RWPE1 (cell line): ENCODE results near the gene ACTN4.
A peak's percentile ranks its signal among the peaks of the same experiment; 100 is the strongest.

Experiments used
- CTCF ChIA-PET: fragments of 350-600 bp; sonication (Branson Sonifier 250); formaldehyde crosslinking; extraction: SDS; loops from one replicate; lab custom pipeline; 2021; lab: Yijun Ruan, JAX
- POLR2A ChIA-PET: fragments of 400-600 bp; formaldehyde crosslinking; extraction: SDS; loops from one replicate; lab custom pipeline; 2020; ENCODE audit warnings: antibody characterized with exemption; ENCODE audit not compliant: low non-redundant PET; lab: Yijun Ruan, JAX
- DNase-seq: peaks from one replicate; pipeline ENCODE4 v3.0.0; 2012; ENCODE audit warnings: low spot score
- H3K27ac ChIP-seq: fragments of 450-650 bp; 2 replicates; pipeline ENCODE4 v1.5.1; 2017
- CTCF ChIP-seq: fragments of 450-650 bp; conservative IDR thresholded peaks from 2 replicates; pipeline ENCODE4 v1.5.1; 2017; ENCODE audit warnings: low read depth, mild to moderate bottlenecking

The ACTN4 gene

GRCh38 chr19:38713227-38713649, 65.8 kb downstream of the ACTN4 start:
- no peak for TF ChIP-seq CTCF
- ChIA-PET CTCF (no interaction called here), POLR2A (no interaction called here)
- DNase-seq: no peak
- H3K27ac ChIP-seq: peak overlapping the region; percentile 87

- TF ChIP-seq CTCF: no peak
- DNase-seq: no peak
- H3K27ac ChIP-seq: peak overlapping the region; percentile 87
- CTCF ChIA-PET: no interaction called here
- POLR2A ChIA-PET: no interaction called here
These were observed 66.4 kb downstream of the ACTN4 start for GRCh38 chr19:38713865-38714264.

- peak overlapping the region; percentile 87 for H3K27ac ChIP-seq
- DNase-seq: no peak
- no peak for TF ChIP-seq CTCF
- ChIA-PET POLR2A (interaction anchor here (0.6 kb wide), 1 partner anchor 181 kb away, joined by 8 read pairs; no protein-coding TSS in a partner anchor), CTCF (interaction anchor here (0.7 kb wide), 1 partner anchor 171 kb away, joined by 3 read pairs; no protein-coding TSS in a partner anchor)
These were observed 66.9 kb downstream of the ACTN4 start for GRCh38 chr19:38714354-38714778.

- TF ChIP-seq CTCF: no peak
- H3K27ac ChIP-seq: peak overlapping the region; percentile 87
These were observed 68.1 kb downstream of the ACTN4 start for GRCh38 chr19:38715555-38715954.

GRCh38 chr19:38717051-38717450, 69.6 kb downstream of the ACTN4 start:
- no peak for DNase-seq
- ChIA-PET CTCF (interaction anchor here (0.8 kb wide), 1 partner anchor 121 kb away, joined by 4 read pairs; no protein-coding TSS in a partner anchor), POLR2A (no interaction called here)
- H3K27ac ChIP-seq: peak overlapping the region; percentile 84
- TF ChIP-seq CTCF: no peak

More at GRCh38 chr19:38715555-38715954, 68.1 kb downstream of the ACTN4 start:
- POLR2A ChIA-PET: interaction anchor here (0.9 kb wide), 1 partner anchor 123 kb away, joined by 3 read pairs; no protein-coding TSS in a partner anchor
- CTCF ChIA-PET: interaction anchor here (0.6 kb wide), 1 partner anchor 15 kb away, joined by 3 read pairs; no protein-coding TSS in a partner anchor
- no peak for DNase-seq

- POLR2A ChIA-PET: no interaction called here
- CTCF ChIA-PET: no interaction called here
- TF ChIP-seq CTCF: no peak
- H3K27ac ChIP-seq: peak overlapping the region; percentile 84
- DNase-seq: no peak
These were observed 70.4 kb downstream of the ACTN4 start for GRCh38 chr19:38717855-38718254.
